SU-DHL-6 (cell line): ENCODE data around the gene GPR157.

Source experiments
- EZH2phosphoT487 ChIP-seq: fragments of 200-600 bp; sonication (generic), shearing (Covaris generic); conservative IDR thresholded peaks from 2 replicates; pipeline ENCODE4 v1.6.1; 2018; ENCODE audit warnings: mild to moderate bottlenecking, antibody characterized with exemption, low read length, moderate library complexity, mixed read lengths
- TF ChIP-seq, protein P1 (sequence below): fragments of 200-600 bp; sonication (generic); IDR thresholded peaks from one replicate; pipeline ENCODE4 v1.5.1; 2017; ENCODE audit warnings: antibody characterized with exemption, mild to moderate bottlenecking, low read length, moderate library complexity; ENCODE audit not compliant: insufficient read depth, poor library complexity, severe bottlenecking

DNA sequence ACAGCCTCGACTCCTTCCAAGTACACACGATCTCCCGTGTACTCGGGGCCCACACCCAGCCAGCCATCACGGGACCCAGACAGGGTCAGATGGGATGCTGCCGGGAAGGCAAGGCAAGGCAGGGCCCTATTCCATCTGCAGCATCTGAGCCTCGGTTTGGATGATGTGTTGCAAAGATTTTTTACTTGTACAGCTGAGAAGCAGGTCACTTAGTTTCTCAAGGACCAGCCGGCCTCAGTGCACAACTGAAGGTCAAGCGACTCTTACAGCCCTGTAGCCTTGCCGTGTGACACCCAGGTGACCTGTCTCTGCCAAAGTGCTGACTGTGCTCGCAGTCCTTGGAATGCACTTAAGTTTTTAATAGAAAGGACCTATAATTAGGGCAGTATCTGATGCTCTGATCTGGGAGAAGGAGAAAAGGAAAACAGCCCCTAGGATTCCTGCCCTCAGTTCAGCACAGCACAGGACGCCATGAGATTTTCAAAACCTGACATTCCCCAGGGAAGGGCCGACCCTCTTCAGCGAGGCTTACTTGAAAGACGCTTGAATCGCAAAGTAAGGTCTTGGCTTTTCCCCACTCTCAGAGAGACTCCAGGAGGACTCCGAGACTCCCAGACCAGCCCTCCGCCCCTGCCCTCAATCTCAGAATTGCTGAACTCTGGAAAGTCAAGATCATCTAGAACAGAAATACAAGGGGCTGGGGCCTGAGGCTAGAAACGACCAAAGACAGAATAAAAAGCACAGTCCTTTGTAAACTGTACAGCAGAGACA, 1.3 kb downstream of the GPR157 start:
- TF ChIP-seq, protein P1, sequence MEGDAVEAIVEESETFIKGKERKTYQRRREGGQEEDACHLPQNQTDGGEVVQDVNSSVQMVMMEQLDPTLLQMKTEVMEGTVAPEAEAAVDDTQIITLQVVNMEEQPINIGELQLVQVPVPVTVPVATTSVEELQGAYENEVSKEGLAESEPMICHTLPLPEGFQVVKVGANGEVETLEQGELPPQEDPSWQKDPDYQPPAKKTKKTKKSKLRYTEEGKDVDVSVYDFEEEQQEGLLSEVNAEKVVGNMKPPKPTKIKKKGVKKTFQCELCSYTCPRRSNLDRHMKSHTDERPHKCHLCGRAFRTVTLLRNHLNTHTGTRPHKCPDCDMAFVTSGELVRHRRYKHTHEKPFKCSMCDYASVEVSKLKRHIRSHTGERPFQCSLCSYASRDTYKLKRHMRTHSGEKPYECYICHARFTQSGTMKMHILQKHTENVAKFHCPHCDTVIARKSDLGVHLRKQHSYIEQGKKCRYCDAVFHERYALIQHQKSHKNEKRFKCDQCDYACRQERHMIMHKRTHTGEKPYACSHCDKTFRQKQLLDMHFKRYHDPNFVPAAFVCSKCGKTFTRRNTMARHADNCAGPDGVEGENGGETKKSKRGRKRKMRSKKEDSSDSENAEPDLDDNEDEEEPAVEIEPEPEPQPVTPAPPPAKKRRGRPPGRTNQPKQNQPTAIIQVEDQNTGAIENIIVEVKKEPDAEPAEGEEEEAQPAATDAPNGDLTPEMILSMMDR, result no peak
- TF ChIP-seq EZH2phosphoT487, result no peak
